Measurements from ENCODE around the gene CACNA2D3.

The CACNA2D3 gene

DNA sequence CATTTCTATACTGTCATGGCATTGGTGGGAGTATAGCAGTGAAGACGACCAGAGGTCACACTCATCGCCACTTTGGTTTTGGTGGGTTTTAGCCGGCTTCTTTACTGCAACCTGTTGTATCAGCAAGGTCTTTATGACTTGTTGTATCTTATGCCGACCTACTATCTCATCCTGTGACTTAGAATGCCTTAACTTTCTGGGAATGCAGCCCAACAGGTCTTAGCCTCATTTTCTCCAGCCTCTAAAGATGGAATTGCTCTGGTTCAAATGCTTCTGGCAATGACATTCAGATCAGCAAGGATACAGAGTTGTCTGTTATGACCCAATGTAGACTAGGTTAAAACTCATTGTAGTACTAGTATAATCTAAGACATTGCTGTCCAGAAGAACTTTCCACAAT lies 860.5 kb downstream of the CACNA2D3 start:
- Histone ChIP-seq H3K36me3 (ENCODE audit: control insufficient read depth, insufficient read depth, low read length, severe bottlenecking) (no peaks in the 10 kb centered on the region), H3K27me3 (replicated peaks; ENCODE audit: control insufficient read depth, insufficient read depth, low read length) (no peaks in the 10 kb centered on the region), H3K4me3 (ENCODE audit: low read length) (no peak overlapping the region), H3K9ac (ENCODE audit: low read length) (no peak overlapping the region), H3K4me1 (ENCODE audit: control insufficient read depth, insufficient read depth, low read length) (no peaks in the 10 kb centered on the region), H3K9me3 (ENCODE audit: control insufficient read depth, low read length) (no peaks in the 10 kb centered on the region)
- DNase-seq (ENCODE audit: low read depth): no peak

GRCh38 chr3:54983266-54984099 lies 861.1 kb downstream of the CACNA2D3 start:
- peaks cover 4% of the 10 kb centered on the region for H3K4me1 ChIP-seq (ENCODE audit: control insufficient read depth, insufficient read depth, low read length)
- no peak for DNase-seq (ENCODE audit: low read depth)
- H3K9me3 ChIP-seq (ENCODE audit: control insufficient read depth, low read length): no peaks in the 10 kb centered on the region
- no peaks in the 10 kb centered on the region for H3K36me3 ChIP-seq (ENCODE audit: control insufficient read depth, insufficient read depth, low read length, severe bottlenecking)
- no peak overlapping the region for H3K4me3 ChIP-seq (ENCODE audit: low read length)
- H3K27me3 ChIP-seq (replicated peaks; ENCODE audit: control insufficient read depth, insufficient read depth, low read length): no peaks in the 10 kb centered on the region
- no peak overlapping the region for H3K9ac ChIP-seq (ENCODE audit: low read length)

DNA sequence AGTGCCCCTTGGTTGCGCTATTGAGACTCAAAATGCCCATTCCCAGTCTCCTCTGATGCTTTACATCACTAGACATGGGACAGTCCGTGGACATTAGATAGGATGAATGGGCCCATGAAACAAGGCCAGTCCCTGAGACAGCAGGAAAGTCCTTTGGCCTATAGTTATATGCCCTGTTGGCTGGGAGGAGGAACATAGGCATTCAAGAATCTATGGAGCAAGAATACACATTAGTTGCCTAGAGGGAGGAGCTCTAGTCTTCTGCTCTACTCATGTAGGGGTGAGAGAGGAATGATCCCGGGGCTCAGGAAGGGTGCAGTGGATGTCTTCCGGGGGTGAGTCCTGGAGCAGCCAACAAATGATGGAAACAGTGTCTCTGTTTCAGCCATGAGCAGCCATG lies 863.5 kb downstream of the CACNA2D3 start:
- H3K9ac ChIP-seq (ENCODE audit: low read length): no peak overlapping the region
- no peak for DNase-seq (ENCODE audit: low read depth)

GRCh38 chr3:54986294-54986693 lies 863.9 kb downstream of the CACNA2D3 start:
- Histone ChIP-seq H3K27me3 (replicated peaks; ENCODE audit: control insufficient read depth, insufficient read depth, low read length) (no peaks in the 10 kb centered on the region), H3K36me3 (ENCODE audit: control insufficient read depth, insufficient read depth, low read length, severe bottlenecking) (no peaks in the 10 kb centered on the region), H3K4me1 (ENCODE audit: control insufficient read depth, insufficient read depth, low read length) (peaks cover 13% of the 10 kb centered on the region), H3K9ac (ENCODE audit: low read length) (no peak overlapping the region), H3K4me3 (ENCODE audit: low read length) (no peak overlapping the region), H3K9me3 (ENCODE audit: control insufficient read depth, low read length) (no peaks in the 10 kb centered on the region)
- DNase-seq (ENCODE audit: low read depth): no peak

More for the DNA sequence above, 863.5 kb downstream of the CACNA2D3 start:
- Histone ChIP-seq H3K9me3 (ENCODE audit: control insufficient read depth, low read length) (no peaks in the 10 kb centered on the region), H3K4me1 (ENCODE audit: control insufficient read depth, insufficient read depth, low read length) (peaks cover 13% of the 10 kb centered on the region), H3K27me3 (replicated peaks; ENCODE audit: control insufficient read depth, insufficient read depth, low read length) (no peaks in the 10 kb centered on the region), H3K36me3 (ENCODE audit: control insufficient read depth, insufficient read depth, low read length, severe bottlenecking) (no peaks in the 10 kb centered on the region), H3K4me3 (ENCODE audit: low read length) (no peak overlapping the region)

DNA sequence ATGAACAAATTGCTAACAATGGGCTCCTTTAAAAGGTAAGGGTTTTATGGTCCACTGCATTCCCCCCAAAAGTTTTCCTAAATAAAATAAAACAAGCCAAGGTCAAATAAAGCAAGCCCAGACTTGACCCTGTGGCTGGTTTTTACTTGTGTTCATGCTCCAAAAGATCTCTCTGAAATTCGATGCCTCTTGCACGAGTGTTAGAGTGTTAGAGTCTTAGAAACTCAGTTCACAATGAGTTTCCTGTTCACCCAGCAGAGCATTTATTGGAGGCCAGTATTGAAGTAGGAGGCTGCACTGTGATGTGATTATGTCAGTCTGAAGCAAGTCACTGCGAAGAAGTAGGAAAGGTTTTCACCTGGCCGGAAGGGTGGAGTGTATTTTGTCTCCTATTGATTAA lies 865.4 kb downstream of the CACNA2D3 start:
- Histone ChIP-seq H3K27me3 (replicated peaks; ENCODE audit: control insufficient read depth, insufficient read depth, low read length) (no peaks in the 10 kb centered on the region), H3K4me3 (ENCODE audit: low read length) (no peak overlapping the region), H3K4me1 (ENCODE audit: control insufficient read depth, insufficient read depth, low read length) (peaks cover 13% of the 10 kb centered on the region), H3K9me3 (ENCODE audit: control insufficient read depth, low read length) (no peaks in the 10 kb centered on the region), H3K36me3 (ENCODE audit: control insufficient read depth, insufficient read depth, low read length, severe bottlenecking) (no peaks in the 10 kb centered on the region), H3K9ac (ENCODE audit: low read length) (no peak overlapping the region)
- DNase-seq (ENCODE audit: low read depth): no peak

- peaks cover 13% of the 10 kb centered on the region for H3K4me1 ChIP-seq (ENCODE audit: control insufficient read depth, insufficient read depth, low read length)
- no peak overlapping the region for H3K9ac ChIP-seq (ENCODE audit: low read length)
- no peak for DNase-seq (ENCODE audit: low read depth)
Observed at GRCh38 chr3:54988302-54988837, 866.0 kb downstream of the CACNA2D3 start.

DNA sequence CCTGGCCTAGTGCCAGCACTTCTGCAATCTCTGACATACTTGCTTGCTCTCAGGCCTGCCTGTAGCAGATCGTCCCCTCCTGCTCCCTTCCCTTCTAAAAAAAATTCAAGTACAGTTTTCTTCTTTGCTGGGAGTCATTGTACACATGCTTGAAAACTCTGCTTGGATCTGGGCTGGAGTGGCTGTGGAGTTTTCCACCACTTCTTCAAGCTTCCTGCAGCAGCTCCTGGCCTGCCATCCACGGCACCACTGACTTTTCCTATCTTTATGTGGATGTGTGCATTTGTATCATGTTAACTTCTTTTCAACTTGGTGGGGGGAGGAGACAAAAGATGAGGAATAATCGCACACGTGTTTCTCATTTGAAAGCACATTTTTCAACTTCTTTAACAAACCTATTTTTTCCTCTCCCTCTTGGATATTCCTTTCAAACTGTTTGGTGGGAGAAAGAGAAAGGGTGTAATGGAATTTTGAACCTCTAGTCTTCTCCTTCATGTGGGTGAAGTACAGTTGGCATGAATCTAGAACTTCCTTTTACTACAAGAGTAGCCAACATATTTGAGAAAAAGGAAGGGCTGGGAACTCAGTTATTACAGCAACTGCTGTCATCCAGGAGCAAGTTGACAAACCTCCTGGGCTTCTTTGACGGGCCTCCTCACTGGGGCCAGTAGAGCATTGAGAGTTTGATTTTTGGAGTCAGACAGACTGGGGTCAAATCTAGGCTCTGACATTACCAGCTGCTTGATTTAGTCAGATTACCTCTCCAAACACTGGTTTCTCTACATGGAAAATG lies 866.7 kb downstream of the CACNA2D3 start:
- peak; percentile 89 for DNase-seq (ENCODE audit: low read depth)
- H3K27me3 ChIP-seq (replicated peaks; ENCODE audit: control insufficient read depth, insufficient read depth, low read length): no peaks in the 10 kb centered on the region

More at GRCh38 chr3:54988302-54988837, 866.0 kb downstream of the CACNA2D3 start:
- no peaks in the 10 kb centered on the region for H3K9me3 ChIP-seq (ENCODE audit: control insufficient read depth, low read length)
- H3K36me3 ChIP-seq (ENCODE audit: control insufficient read depth, insufficient read depth, low read length, severe bottlenecking): no peaks in the 10 kb centered on the region
- H3K4me3 ChIP-seq (ENCODE audit: low read length): no peak overlapping the region
- no peaks in the 10 kb centered on the region for H3K27me3 ChIP-seq (replicated peaks; ENCODE audit: control insufficient read depth, insufficient read depth, low read length)

DNA sequence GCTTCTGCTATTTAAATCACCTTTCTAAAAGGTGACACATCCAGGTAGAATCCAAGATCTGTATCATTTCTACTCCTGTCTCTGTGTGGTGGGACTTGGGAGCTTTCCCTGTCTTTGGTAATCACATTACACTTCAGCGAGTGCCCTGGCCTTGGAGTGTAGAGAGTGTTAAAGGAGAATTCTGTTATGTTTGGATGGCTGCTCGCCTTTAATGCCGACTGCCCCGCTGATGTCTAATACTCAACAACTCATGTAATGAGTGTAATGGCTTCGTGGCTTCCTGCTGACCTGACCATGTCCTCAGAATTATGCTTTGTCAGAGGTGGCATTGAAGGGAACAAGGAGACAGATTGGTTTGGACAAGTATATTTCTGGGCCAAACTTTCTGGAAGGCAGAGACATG lies 871.8 kb downstream of the CACNA2D3 start:
- DNase-seq (ENCODE audit: low read depth): no peak
- Histone ChIP-seq H3K36me3 (ENCODE audit: control insufficient read depth, insufficient read depth, low read length, severe bottlenecking) (no peaks in the 10 kb centered on the region), H3K9me3 (ENCODE audit: control insufficient read depth, low read length) (no peaks in the 10 kb centered on the region), H3K27me3 (replicated peaks; ENCODE audit: control insufficient read depth, insufficient read depth, low read length) (no peaks in the 10 kb centered on the region), H3K4me3 (ENCODE audit: low read length) (no peak overlapping the region), H3K4me1 (ENCODE audit: control insufficient read depth, insufficient read depth, low read length) (peaks cover 5% of the 10 kb centered on the region), H3K9ac (ENCODE audit: low read length) (no peak overlapping the region)

More for the DNA sequence above, 866.7 kb downstream of the CACNA2D3 start:
- Histone ChIP-seq H3K9ac (ENCODE audit: low read length) (no peak overlapping the region), H3K4me1 (ENCODE audit: control insufficient read depth, insufficient read depth, low read length) (peaks cover 13% of the 10 kb centered on the region), H3K4me3 (ENCODE audit: low read length) (no peak overlapping the region), H3K9me3 (ENCODE audit: control insufficient read depth, low read length) (no peaks in the 10 kb centered on the region), H3K36me3 (ENCODE audit: control insufficient read depth, insufficient read depth, low read length, severe bottlenecking) (no peaks in the 10 kb centered on the region)

GRCh38 chr3:54999159-54999558 lies 876.8 kb downstream of the CACNA2D3 start:
- H3K9ac ChIP-seq (ENCODE audit: low read length): no peak overlapping the region
- peak; percentile 80 for DNase-seq (ENCODE audit: low read depth)

DNA sequence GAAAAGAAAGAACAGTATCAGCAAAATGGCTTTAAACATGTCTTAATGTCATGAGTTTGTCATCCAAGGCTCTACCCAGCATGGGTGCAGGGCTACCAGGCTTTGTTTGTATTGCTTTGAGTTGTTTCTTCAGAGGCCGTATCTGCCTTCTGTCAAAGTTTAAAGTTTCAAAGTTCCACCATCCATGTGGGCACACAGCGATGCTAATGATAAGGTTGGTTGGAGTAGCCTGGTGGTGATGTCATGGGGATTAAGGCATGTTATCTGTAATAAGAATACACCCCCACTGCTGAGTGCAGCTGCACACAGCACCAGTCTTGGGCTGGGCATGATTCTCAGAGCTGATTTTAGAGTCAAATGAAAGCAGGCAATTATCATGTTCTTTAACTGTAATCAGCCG lies 877.5 kb downstream of the CACNA2D3 start:
- Histone ChIP-seq H3K9me3 (ENCODE audit: control insufficient read depth, low read length) (no peaks in the 10 kb centered on the region), H3K36me3 (ENCODE audit: control insufficient read depth, insufficient read depth, low read length, severe bottlenecking) (no peaks in the 10 kb centered on the region), H3K4me3 (ENCODE audit: low read length) (no peak overlapping the region), H3K4me1 (ENCODE audit: control insufficient read depth, insufficient read depth, low read length) (peaks cover 20% of the 10 kb centered on the region), H3K9ac (ENCODE audit: low read length) (no peak overlapping the region), H3K27me3 (replicated peaks; ENCODE audit: control insufficient read depth, insufficient read depth, low read length) (peaks cover 2% of the 10 kb centered on the region)
- peak; percentile 34 for DNase-seq (ENCODE audit: low read depth)

More at GRCh38 chr3:54999159-54999558, 876.8 kb downstream of the CACNA2D3 start:
- no peaks in the 10 kb centered on the region for H3K36me3 ChIP-seq (ENCODE audit: control insufficient read depth, insufficient read depth, low read length, severe bottlenecking)
- H3K27me3 ChIP-seq (replicated peaks; ENCODE audit: control insufficient read depth, insufficient read depth, low read length): peaks cover 2% of the 10 kb centered on the region
- H3K9me3 ChIP-seq (ENCODE audit: control insufficient read depth, low read length): no peaks in the 10 kb centered on the region
- H3K4me3 ChIP-seq (ENCODE audit: low read length): no peak overlapping the region
- peaks cover 20% of the 10 kb centered on the region for H3K4me1 ChIP-seq (ENCODE audit: control insufficient read depth, insufficient read depth, low read length)

DNA sequence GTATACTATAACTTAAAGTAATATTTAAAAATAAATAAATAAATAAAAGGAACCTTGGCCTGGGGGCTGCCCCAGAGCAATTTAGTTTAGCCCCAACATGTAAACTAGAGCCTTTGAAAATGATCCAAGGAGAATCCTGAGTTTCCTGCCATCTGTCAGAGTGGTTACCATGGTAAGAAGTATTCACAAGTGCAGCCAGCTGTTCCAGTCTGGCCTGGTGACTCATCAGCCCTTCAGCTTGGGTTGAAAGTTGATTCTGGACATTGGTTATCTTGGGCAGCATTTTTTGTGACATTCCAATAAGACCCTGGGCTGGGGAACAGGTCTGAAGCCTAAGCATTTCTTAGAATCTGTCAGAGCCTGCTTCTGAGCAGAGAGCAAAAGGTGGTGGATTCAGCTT lies 878.2 kb downstream of the CACNA2D3 start:
- no peaks in the 10 kb centered on the region for H3K9me3 ChIP-seq (ENCODE audit: control insufficient read depth, low read length)
- H3K27me3 ChIP-seq (replicated peaks; ENCODE audit: control insufficient read depth, insufficient read depth, low read length): peaks cover 2% of the 10 kb centered on the region
- peaks cover 20% of the 10 kb centered on the region for H3K4me1 ChIP-seq (ENCODE audit: control insufficient read depth, insufficient read depth, low read length)
- no peaks in the 10 kb centered on the region for H3K36me3 ChIP-seq (ENCODE audit: control insufficient read depth, insufficient read depth, low read length, severe bottlenecking)
- H3K4me3 ChIP-seq (ENCODE audit: low read length): no peak overlapping the region
- H3K9ac ChIP-seq (ENCODE audit: low read length): no peak overlapping the region
- peak; percentile 88 for DNase-seq (ENCODE audit: low read depth)
